ENCODE data around the gene IL1RAPL2.

GRCh38 chrX:105274091-105274490 lies 708.1 kb downstream of the IL1RAPL2 start:
- TF ChIP-seq CTCF (IDR thresholded peaks at IDR 0.05) (no peak), EZH2 (IDR thresholded peaks at IDR 0.05) (no peak)

Data from neural progenitor cell (in vitro differentiated cells).